OCI-LY7 (cell line): ENCODE results near the gene AMMECR1.
"Not testable (repeated sequence)": the region's sequence is repeated elsewhere in the genome, so short reads cannot be mapped to it uniquely, and the experiment has no call there.

ENCODE experiments used
- CTCF ChIP-seq: fragments of 200-600 bp; sonication (generic); conservative IDR thresholded peaks from 2 replicates; pipeline ENCODE4 v1.5.1; 2014; ENCODE audit warnings: mild to moderate bottlenecking, antibody characterized with exemption, low read length, moderate library complexity, mixed read lengths
- EZH2phosphoT487 ChIP-seq: fragments of 200-600 bp; sonication (generic); IDR thresholded peaks from 2 replicates; pipeline ENCODE4 v1.6.1; 2018; ENCODE audit warnings: low read depth, borderline replicate concordance, mild to moderate bottlenecking, mixed run types, antibody characterized with exemption, low read length, moderate library complexity, mixed read lengths

- TF ChIP-seq CTCF, EZH2phosphoT487: not testable (repeated sequence)
Observed at GRCh38 chrX:110238259-110238658, 79.6 kb downstream of the AMMECR1 start.
